ENCODE results near the gene TRAPPC3. TPM values are rescaled to one million over a fixed set of nuclear protein-coding genes. Genes with fewer than 3 reads are reported as not detected.
A peak's percentile ranks its signal among the peaks of the same experiment; 100 is the strongest.

TRAPPC3 gene
- total RNA-seq, 1 experiment from 2014 or later = 134 TPM

GRCh38 chr1:36091698-36092097, 57.6 kb downstream of the TRAPPC3 start:
- DNase-seq (ENCODE audit: low read depth in 1 of 2, low spot score in 2 of 2) = no peak
- no peak overlapping the region for H3K27ac ChIP-seq
- H3K36me3 ChIP-seq = peaks cover 68% of the 10 kb centered on the region
- peaks cover 8% of the 10 kb centered on the region for H3K4me1 ChIP-seq (replicated peaks)
- H3K4me3 ChIP-seq = no peak overlapping the region
- H3K27me3 ChIP-seq (replicated peaks) = no peaks in the 10 kb centered on the region
- H3K9me3 ChIP-seq (replicated peaks) = no peaks in the 10 kb centered on the region

GRCh38 chr1:36091141-36091540, 58.1 kb downstream of the TRAPPC3 start:
- no peak for DNase-seq (ENCODE audit: low read depth in 1 of 2, low spot score in 2 of 2)
- no peak overlapping the region for H3K27ac ChIP-seq

DNA sequence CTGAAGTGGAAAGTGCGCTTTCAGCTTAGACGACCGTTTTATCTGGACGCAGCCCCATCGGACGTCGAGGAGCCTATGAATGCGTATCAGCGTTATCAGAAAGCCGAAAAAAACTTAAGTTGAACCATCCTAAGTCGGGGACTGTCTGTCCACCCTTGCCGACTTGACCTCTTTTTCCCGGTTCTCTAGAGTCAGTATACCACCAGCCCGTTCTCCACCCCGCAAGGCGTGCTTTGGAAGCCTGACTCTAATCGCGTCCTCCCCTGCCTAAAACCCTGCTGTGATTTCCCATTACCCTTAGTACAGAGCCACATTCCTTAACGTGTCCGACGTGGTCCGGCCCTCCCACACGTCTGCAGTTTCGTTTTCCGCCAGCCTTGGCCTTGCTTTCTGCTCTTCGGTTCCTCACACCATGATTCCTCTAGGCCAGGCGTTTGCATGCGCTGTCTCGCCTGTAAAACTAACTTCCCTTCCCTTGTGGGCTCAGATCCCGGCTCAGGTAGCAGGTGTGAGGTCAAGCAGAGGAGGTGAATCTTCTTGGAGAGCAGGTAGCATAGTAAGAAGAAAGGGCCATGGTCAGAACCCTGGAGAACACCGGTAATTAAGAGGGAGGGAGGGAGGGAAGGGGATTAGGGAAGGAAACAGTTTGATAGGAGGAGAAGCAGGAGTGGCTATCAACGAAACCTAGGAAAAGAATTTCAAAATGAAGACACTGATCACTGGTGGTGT, 59.7 kb downstream of the TRAPPC3 start:
- Histone ChIP-seq H3K27me3 (replicated peaks) (no peaks in the 10 kb centered on the region), H3K4me1 (replicated peaks) (peaks cover 8% of the 10 kb centered on the region)
- peak in 1 of 2 experiments; percentile 24 for DNase-seq (ENCODE audit: low read depth in 1 of 2, low spot score in 2 of 2)

More at GRCh38 chr1:36091141-36091540, 58.1 kb downstream of the TRAPPC3 start:
- Histone ChIP-seq H3K27me3 (replicated peaks) (no peaks in the 10 kb centered on the region), H3K4me3 (no peak overlapping the region), H3K9me3 (replicated peaks) (no peaks in the 10 kb centered on the region), H3K4me1 (replicated peaks) (peaks cover 8% of the 10 kb centered on the region), H3K36me3 (peaks cover 63% of the 10 kb centered on the region)

DNA sequence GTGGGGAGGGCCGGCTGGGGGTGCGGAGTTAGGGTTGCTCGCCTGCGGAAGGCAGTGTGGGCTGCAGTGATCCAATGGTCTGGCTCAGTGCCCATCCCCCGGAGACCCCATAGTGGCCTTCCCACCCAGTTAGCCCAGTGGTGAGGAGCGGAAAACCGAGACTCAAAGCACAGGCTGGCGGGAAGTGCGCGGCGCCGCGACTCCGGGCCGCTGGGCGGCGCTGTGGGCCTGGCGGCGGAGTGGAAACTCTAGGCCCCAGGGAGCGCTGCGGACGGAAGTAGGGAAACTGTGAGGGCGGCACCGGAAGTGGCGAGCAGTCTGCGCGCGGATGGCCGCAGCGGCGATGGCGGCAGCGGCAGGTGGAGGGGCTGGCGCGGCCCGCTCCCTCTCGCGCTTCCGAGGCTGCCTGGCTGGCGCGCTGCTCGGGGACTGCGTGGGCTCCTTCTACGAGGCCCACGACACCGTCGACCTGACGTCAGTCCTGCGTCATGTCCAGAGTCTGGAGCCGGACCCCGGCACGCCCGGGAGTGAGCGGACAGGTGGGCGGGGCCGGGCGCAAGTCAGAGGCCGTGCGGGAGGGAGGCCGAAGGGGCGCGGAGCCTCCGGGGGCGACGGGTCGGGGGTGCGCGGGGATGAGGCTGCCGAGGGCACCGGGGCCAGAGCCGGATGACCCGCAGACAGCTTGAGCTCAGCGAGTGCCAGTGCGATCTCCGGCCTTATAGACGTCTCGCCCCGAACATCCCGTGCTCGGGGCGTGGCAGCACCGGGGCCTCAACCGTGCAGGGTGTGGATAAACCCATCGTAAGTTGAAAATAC, 60.5 kb downstream of the TRAPPC3 start, which contains the start of gene ADPRS:
Gene ADPRS, plus strand, starts transcription at position 316 of the 816 bp plus-strand sequence. Its CDS starts 13 bp downstream, at position 329.
- DNase-seq (ENCODE audit: low read depth in 1 of 2, low spot score in 2 of 2) = peak; percentile 88 to 90
- Histone ChIP-seq H3K27me3 (replicated peaks) (no peaks in the 10 kb centered on the region; the same call in 1 of the 2 replicates), H3K4me1 (replicated peaks) (peaks cover 8% of the 10 kb centered on the region), H3K36me3 (peaks cover 46% of the 10 kb centered on the region), H3K4me3 (peak within 1 kb of the TSS; percentile 88), H3K9me3 (replicated peaks) (no peaks in the 10 kb centered on the region), H3K27ac (peak within 1 kb of the TSS; percentile 67)

More for the DNA sequence above, 59.7 kb downstream of the TRAPPC3 start:
- no peaks in the 10 kb centered on the region for H3K9me3 ChIP-seq (replicated peaks)
- peak overlapping the region; percentile 88 for H3K4me3 ChIP-seq
- H3K27ac ChIP-seq = no peak overlapping the region
- H3K36me3 ChIP-seq = peaks cover 54% of the 10 kb centered on the region

DNA sequence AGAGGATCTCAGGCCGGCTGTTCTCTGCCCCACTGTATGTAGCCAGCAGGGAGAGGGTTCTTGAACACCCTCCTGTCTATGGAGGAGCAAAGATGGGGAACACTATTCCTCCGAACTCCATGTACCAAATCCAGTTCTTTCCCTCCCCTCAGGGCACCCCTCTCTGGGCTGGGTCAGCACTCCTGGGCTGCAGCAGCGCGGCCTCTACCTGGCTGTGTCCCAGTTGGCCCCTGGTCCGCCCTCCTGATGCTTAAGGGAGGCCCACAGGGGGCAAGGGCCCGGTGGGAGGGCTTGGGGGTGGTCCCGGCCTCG, 61.1 kb downstream of the TRAPPC3 start:
- H3K36me3 ChIP-seq = peaks cover 41% of the 10 kb centered on the region
- no peaks in the 10 kb centered on the region for H3K9me3 ChIP-seq (replicated peaks)
- peaks cover 8% of the 10 kb centered on the region for H3K4me1 ChIP-seq (replicated peaks)
- DNase-seq (ENCODE audit: low read depth in 1 of 2, low spot score in 2 of 2) = no peak
- H3K4me3 ChIP-seq = peak overlapping the region; percentile 88
- H3K27me3 ChIP-seq (replicated peaks) = no peaks in the 10 kb centered on the region; the same call in 1 of the 2 replicates
- peak overlapping the region; percentile 67 for H3K27ac ChIP-seq

DNA sequence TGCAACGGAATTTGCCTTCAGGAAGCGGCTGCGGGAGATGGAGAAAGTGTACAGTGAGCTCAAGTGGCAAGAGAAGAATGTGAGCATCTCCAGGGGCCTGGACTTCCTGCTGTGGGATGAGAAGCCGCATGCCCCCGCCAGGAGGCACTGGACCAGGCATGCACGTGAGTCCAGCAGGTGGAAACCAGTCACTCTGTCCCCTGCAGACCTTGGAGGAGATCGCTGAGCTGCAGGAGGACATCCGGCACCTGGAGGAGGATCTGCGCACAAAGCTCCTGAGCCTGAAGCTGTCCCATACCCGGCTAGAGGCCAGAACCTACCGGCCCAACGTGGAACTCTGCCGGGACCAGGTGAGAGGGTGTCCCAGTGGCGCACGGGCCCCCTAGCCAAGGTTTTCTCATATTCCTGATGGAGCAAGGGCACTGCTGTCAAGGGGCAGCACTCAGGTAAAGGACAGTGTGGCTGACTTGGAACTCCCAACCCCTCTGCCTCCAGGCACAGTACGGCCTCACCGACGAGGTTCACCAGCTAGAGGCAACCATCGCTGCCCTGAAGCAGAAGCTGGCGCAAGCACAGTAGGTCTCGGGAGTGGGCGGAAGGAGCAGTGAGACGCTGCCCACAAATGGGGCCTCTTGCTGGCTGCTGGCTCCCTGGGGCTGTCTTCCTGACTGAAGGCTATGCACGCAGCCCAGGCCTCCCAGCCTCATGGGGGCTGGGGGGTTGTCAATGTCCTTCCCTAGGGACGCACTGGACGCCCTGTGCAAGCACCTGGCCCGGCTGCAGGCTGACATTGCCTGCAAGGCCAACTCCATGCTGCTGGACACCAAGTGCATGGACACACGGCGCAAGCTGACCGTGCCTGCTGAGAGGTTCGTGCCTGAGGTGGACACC, 61.8 kb downstream of the TRAPPC3 start:
- Histone ChIP-seq H3K9me3 (replicated peaks) (no peaks in the 10 kb centered on the region), H3K4me1 (replicated peaks) (peaks cover 8% of the 10 kb centered on the region), H3K4me3 (no peak overlapping the region; the same call in 1 of the 2 replicates), H3K36me3 (peaks cover 33% of the 10 kb centered on the region), H3K27me3 (replicated peaks) (no peaks in the 10 kb centered on the region; the same call in 1 of the 2 replicates), H3K27ac (no peak overlapping the region)
- DNase-seq (ENCODE audit: low read depth in 1 of 2, low spot score in 2 of 2) = no peak

Other genes with a start within 250 kb of the TRAPPC3 start
- gene AGO3, start 218.4 kb downstream of the TRAPPC3 start, total RNA-seq (2014; rRNA removed; shearing (Covaris generic)) = 15.6 and 15.7 TPM in 2 replicates
- not detected in 2 replicates for gene TEKT2, start 65.4 kb downstream of the TRAPPC3 start, total RNA-seq (2014; rRNA removed; shearing (Covaris generic))
- gene ADPRS, start 60.6 kb downstream of the TRAPPC3 start, total RNA-seq (2014; rRNA removed; shearing (Covaris generic)) = 48.8 and 72.0 TPM in 2 replicates
- gene COL8A2, start 24.3 kb downstream of the TRAPPC3 start, total RNA-seq (2014; rRNA removed; shearing (Covaris generic)) = 1.1 and 1.2 TPM in 2 replicates
- 191 and 218 TPM in 2 replicates for gene MAP7D1, start 6.7 kb upstream of the TRAPPC3 start, total RNA-seq (2014; rRNA removed; shearing (Covaris generic))
- 61.6 and 66.1 TPM in 2 replicates for gene THRAP3, start 75.0 kb upstream of the TRAPPC3 start, total RNA-seq (2014; rRNA removed; shearing (Covaris generic))
- 0.78 and 1.5 TPM in 2 replicates for gene SH3D21, start 156.9 kb upstream of the TRAPPC3 start, total RNA-seq (2014; rRNA removed; shearing (Covaris generic))
- 103 and 159 TPM in 2 replicates for gene EVA1B, start 174.2 kb upstream of the TRAPPC3 start, total RNA-seq (2014; rRNA removed; shearing (Covaris generic))
- 16.1 and 29.2 TPM in 2 replicates for gene STK40, start 236.4 kb upstream of the TRAPPC3 start, total RNA-seq (2014; rRNA removed; shearing (Covaris generic))
- 3.4 and 6.4 TPM in 2 replicates for gene LSM10, start 248.4 kb upstream of the TRAPPC3 start, total RNA-seq (2014; rRNA removed; shearing (Covaris generic))